IgD-negative memory B cell (primary cell): ENCODE measurements around the gene SYCE3. TPM values are rescaled to one million over a fixed set of nuclear protein-coding genes. Genes with fewer than 3 reads are reported as not detected.

Source experiments
- H3K27ac Mint-ChIP-seq, 3 donors: one replicate each; pipeline ENCODE4 v1.8.0; 2020 to 2022; ENCODE audit warnings: mild to moderate bottlenecking in 3 of 3, mixed read lengths in 3 of 3, moderate library complexity in 1 of 3
- H3K27me3 Mint-ChIP-seq: one replicate; pipeline ENCODE4 v1.8.0; 2021; ENCODE audit warnings: mixed read lengths
- H3K36me3 Mint-ChIP-seq: one replicate; pipeline ENCODE4 v1.8.0; 2020; ENCODE audit warnings: mild to moderate bottlenecking, mixed read lengths
- H3K4me1 Mint-ChIP-seq, 3 donors: one replicate each; pipeline ENCODE4 v1.8.0; 2020 to 2022; ENCODE audit warnings: mixed read lengths in 3 of 3, mild to moderate bottlenecking in 1 of 3
- H3K4me3 Mint-ChIP-seq, 4 donors: one replicate each; pipeline ENCODE4 v1.8.0; 2020 to 2022; ENCODE audit warnings: mild to moderate bottlenecking in 4 of 4, mixed read lengths in 4 of 4, moderate library complexity in 3 of 4
- H3K9me3 Mint-ChIP-seq, 3 donors: one replicate each; pipeline ENCODE4 v1.8.0; 2020 to 2021; ENCODE audit warnings: mixed read lengths in 3 of 3, mild to moderate bottlenecking in 1 of 3
- polyA plus RNA-seq: library from polyadenylated mRNA; unstranded; fragments of 300-500 nt; fragmentation: Illumina TruSeq; gene quantifications from one replicate; pipeline ENCODE4 v1.2.3, GENCODE V29; 2021

The SYCE3 gene
- polyA plus RNA-seq, 1 donor from 2014 or later, result not detected

DNA sequence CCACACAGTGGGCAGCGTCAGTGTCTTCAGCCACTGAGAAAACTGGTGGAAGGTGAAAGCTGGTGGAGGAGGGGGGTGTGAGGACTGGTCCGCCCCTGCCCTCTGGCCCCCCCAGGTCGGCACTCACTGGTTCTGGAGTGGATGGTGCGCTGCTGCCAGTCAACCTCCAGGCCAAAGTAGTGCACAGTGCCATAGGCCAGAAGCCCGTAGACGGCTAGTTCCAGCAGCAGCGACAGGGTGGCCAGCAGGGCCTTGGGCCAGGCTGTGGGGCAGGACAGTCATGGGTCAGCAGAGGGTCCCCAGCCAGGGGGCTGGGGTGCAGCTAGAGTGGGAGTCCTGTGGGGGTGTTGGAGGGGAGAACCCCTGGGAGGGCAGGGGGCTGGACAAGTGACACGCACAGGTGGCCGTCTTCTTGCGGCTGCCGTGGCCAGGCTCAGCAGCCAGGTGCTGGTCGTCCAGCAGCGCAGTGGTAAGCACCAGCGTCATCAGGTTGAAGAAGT is 57.4 kb downstream of the SYCE3 start:
- peaks cover 9 to 14% (median 11%) of the 10 kb centered on the region in 3 donors for H3K4me1 Mint-ChIP-seq
- H3K27ac Mint-ChIP-seq, result no peak overlapping the region
- H3K36me3 Mint-ChIP-seq, result no peaks in the 10 kb centered on the region
- peak overlapping the region in 2 of 4 donors; percentile 29 to 32 for H3K4me3 Mint-ChIP-seq
- H3K27me3 Mint-ChIP-seq, result no peaks in the 10 kb centered on the region
- no peaks in the 10 kb centered on the region for H3K9me3 Mint-ChIP-seq

DNA sequence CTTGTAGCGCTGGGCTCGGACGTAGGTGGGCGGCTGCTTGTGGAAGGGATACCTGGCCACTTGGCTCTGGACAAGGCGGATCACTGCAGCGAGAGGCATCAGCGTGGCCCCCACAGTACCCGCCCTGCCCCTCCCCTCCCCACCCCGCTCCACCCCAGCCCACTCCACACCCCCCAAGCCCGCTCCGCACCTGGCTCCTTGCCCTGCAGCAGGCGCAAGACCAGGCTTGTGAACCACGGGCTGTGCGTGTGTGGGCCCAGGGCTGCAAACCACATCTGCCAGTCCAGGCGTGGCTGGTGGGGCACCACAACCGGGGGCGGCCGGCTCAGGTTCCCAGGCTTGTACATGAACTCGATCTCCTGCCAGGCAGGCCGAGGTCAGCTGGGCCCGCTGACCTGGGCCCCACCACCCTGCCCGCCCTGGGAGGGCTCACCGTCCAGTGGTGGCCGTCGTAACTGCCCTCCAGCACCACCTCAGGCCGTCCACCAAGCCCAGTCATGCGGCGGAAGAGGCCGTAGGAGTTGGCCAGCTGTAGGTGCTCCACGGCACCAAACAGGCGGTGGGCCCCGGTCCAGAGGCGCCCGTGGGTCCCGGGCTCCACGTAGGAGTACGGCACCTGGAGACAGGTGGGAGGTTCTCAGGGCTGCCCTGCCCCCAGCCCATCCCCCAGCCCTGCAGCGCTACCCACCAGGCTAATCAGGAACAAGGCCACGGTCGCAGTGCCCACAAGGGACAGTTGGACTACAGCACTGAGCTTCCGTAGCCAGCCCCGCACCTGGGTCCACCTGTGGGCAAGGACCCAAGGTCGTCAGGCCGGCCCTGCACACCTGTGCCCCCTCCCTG is 58.1 kb downstream of the SYCE3 start:
- no peaks in the 10 kb centered on the region for H3K9me3 Mint-ChIP-seq
- H3K4me1 Mint-ChIP-seq, result peaks cover 8 to 13% (median 10%) of the 10 kb centered on the region in 3 donors
- H3K4me3 Mint-ChIP-seq, result no peak overlapping the region
- H3K27me3 Mint-ChIP-seq, result no peaks in the 10 kb centered on the region
- no peaks in the 10 kb centered on the region for H3K36me3 Mint-ChIP-seq
- no peak overlapping the region for H3K27ac Mint-ChIP-seq

- Mint-ChIP-seq H3K9me3 (no peaks in the 10 kb centered on the region), H3K4me1 (peaks cover 1 to 6% (median 4%) of the 10 kb centered on the region in 3 donors), H3K27ac (no peak overlapping the region), H3K27me3 (no peaks in the 10 kb centered on the region), H3K36me3 (no peaks in the 10 kb centered on the region), H3K4me3 (no peak overlapping the region)
These were observed 59.1 kb downstream of the SYCE3 start for GRCh38 chr22:50503475-50504145.

DNA sequence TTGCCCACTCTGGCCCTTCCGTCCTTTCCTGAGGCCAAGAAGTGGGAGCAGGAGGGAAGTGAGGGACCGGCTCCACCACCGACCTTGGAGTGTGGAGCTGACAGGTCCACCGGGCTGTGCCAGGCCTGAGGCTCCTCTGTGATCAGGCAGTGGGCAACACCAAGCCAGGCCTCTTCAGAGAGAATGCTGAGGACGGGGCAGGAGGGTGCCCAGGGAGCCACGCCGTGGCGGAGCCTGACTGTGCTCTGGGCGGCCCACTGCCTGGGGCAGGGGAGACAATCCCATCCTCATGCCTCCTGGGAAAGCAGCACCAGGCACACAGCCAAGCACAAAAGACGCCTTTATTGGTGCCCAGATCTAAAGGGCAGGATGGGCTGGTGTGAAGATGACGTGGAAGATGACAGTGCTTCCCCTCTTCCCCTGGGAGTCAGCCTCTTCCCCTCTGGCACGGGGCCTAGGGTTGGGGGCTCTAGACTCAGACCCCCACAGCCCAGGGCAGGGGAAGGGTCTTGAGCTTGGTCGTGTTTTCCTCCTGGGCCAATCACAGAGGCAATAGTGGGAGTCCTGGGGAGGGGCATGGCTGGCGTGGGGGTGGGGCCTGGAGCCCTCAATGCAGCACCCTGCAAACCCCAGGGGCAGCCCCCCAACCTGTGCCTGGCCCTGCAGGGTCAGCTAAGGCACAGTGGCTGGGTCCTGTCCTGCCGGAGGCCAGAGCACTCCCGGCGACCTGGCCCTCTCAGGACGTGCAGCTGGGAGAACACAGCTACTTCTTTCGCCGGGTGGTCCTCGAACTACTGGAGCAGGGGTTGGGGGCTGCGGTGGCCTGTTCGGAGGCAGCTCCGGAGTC is 59.9 kb downstream of the SYCE3 start:
- no peak overlapping the region for H3K27ac Mint-ChIP-seq
- H3K27me3 Mint-ChIP-seq, result no peaks in the 10 kb centered on the region
- H3K9me3 Mint-ChIP-seq, result no peaks in the 10 kb centered on the region
- H3K4me3 Mint-ChIP-seq, result peak overlapping the region in 1 of 4 donors; percentile 38
- H3K36me3 Mint-ChIP-seq, result no peaks in the 10 kb centered on the region
- H3K4me1 Mint-ChIP-seq, result peaks cover 3 to 6% (median 5%) of the 10 kb centered on the region in 3 donors

DNA sequence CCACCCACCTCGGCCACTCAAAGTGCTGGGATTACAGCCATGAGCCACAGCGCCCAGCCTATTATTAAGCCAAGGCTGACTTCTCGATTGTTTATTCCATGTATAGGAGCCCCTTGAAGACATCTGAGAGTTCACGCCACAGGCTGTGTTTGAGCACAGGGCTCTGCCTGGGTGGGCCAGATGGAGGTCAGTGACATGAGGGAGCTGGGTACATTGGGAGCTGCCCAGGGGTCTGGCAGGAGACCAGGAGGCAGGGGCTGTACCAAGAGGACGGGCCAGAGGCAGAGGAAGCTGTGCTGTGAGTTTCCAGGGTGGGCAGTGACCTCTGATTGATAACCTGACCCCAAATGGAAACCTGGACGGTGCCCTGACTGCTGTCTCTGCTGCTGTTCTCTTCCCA is 60.6 kb downstream of the SYCE3 start:
- H3K27me3 Mint-ChIP-seq, result no peaks in the 10 kb centered on the region
- peaks cover 3 to 6% (median 3%) of the 10 kb centered on the region in 3 donors for H3K4me1 Mint-ChIP-seq
- no peaks in the 10 kb centered on the region for H3K36me3 Mint-ChIP-seq
- no peaks in the 10 kb centered on the region for H3K9me3 Mint-ChIP-seq
- H3K4me3 Mint-ChIP-seq, result no peak overlapping the region
- H3K27ac Mint-ChIP-seq, result no peak overlapping the region

Other genes with a start within 250 kb of the SYCE3 start
- gene DENND6B, start 235.9 kb downstream of the SYCE3 start, polyA plus RNA-seq, result 1.2 TPM
- 27.0 TPM for gene PPP6R2, start 219.6 kb downstream of the SYCE3 start, polyA plus RNA-seq
- 17.5 TPM for gene SBF1, start 87.9 kb downstream of the SYCE3 start, polyA plus RNA-seq
- 1.5 TPM for gene ADM2, start 81.4 kb downstream of the SYCE3 start, polyA plus RNA-seq
- not detected for gene MIOX, start 76.1 kb downstream of the SYCE3 start, polyA plus RNA-seq
- 26.4 TPM for gene LMF2, start 55.2 kb downstream of the SYCE3 start, polyA plus RNA-seq
- gene NCAPH2, start 54.7 kb downstream of the SYCE3 start, polyA plus RNA-seq, result 39.4 TPM
- 11.8 TPM for gene SCO2, start 37.3 kb downstream of the SYCE3 start, polyA plus RNA-seq
- 56.8 TPM for gene TYMP, start 32.9 kb downstream of the SYCE3 start, polyA plus RNA-seq
- 4.7 TPM for gene KLHDC7B, start 17.0 kb downstream of the SYCE3 start, polyA plus RNA-seq
- gene CPT1B, start 15.5 kb upstream of the SYCE3 start, polyA plus RNA-seq, result 1.6 TPM
- gene CHKB, start 19.9 kb upstream of the SYCE3 start, polyA plus RNA-seq, result 38.6 TPM
- not detected for gene MAPK8IP2, start 37.9 kb upstream of the SYCE3 start, polyA plus RNA-seq
- gene ARSA, start 65.2 kb upstream of the SYCE3 start, polyA plus RNA-seq, result 11.5 TPM
- not detected for gene SHANK3, start 109.9 kb upstream of the SYCE3 start, polyA plus RNA-seq
- not detected for gene ACR, start 175.3 kb upstream of the SYCE3 start, polyA plus RNA-seq
- 25.0 TPM for gene RABL2B, start 220.7 kb upstream of the SYCE3 start, polyA plus RNA-seq